GM15510 (cell line): ENCODE data around the gene LAMA5.
A peak's percentile ranks its signal among the peaks of the same experiment; 100 is the strongest.

ENCODE experiments used
- POLR2A ChIP-seq: IDR thresholded peaks from 3 replicates; pipeline ENCODE4 v1.6.1; 2011; ENCODE audit warnings: borderline replicate concordance; ENCODE audit not compliant: insufficient read length; ENCODE audit errors: extremely low read depth

Gene LAMA5

DNA sequence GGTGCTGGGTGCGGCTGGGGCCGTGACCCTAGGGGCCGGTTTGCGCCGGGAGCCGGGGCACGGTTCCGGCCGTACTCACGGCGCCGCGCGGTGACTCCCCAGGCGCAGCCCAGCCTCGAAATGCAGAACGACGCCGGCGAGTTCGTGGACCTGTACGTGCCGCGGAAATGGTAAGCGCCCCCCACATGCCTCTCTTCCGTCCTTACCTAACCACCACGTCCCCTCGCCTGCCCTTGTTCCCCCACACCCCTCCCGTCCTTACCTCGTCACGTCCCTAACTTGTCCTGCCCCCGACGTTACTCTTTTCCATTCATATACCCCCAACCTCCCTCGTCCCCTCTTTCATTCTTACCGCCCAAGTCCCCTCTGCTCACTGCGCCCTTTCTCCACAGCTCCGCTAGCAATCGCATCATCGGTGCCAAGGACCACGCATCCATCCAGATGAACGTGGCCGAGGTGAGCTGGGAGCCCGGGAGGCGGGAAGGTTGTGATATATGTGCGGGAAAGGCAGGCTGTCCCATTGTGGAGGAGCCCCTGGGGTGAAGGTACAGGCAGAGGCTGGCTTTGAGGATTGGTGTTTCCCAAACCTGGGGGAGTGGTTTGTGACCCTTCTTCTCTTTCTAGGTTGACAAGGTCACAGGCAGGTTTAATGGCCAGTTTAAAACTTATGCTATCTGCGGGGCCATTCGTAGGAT is 20.3 kb upstream of the LAMA5 start:
- no peak for TF ChIP-seq POLR2A

DNA sequence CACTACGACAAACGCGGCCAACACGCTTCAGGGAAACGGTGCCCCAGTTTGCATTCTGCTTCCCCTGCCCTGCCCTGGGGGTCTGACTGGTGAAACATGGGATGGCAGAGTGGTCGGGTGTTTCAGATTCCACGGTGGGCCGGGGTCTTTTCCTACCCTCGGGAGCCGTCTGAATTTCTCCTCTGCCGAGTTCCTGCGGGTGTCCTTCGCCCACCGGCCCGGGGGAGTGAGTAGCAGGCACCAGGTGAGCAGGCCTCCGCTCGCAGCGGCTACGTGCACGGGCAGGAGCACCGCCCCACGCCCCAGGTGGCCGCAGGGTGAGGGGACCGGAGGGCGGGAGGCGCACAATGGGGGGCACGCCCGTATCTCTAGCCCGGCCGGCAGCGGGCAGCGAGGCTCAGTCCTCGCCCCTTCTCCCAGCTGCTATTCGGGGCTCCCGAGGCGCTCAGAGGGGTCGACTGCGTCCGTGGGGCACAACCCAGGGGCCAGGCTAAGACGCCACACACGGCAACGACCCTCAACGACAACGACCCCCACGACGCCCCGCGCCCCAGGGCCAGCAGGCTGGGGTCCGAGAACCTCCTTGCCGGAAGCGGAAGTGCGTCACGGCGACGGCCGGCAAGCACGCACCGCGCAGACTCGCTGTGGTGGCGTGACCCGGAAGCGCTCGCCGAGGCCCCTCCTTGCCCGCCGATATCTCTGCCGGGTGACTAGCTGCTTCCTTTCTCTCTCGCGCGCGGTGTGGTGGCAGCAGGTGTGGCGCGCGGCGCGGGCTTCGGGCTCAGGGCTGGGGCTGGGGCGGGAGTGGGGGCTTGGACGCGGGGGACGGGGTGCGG is 19.5 kb upstream of the LAMA5 start, which contains the start of gene RPS21:
TSS of gene RPS21 (plus strand) at position 721 of the 836 bp plus-strand sequence. CDS start 236 bp downstream, outside the sequence.
- peak; percentile 95 for TF ChIP-seq POLR2A

DNA sequence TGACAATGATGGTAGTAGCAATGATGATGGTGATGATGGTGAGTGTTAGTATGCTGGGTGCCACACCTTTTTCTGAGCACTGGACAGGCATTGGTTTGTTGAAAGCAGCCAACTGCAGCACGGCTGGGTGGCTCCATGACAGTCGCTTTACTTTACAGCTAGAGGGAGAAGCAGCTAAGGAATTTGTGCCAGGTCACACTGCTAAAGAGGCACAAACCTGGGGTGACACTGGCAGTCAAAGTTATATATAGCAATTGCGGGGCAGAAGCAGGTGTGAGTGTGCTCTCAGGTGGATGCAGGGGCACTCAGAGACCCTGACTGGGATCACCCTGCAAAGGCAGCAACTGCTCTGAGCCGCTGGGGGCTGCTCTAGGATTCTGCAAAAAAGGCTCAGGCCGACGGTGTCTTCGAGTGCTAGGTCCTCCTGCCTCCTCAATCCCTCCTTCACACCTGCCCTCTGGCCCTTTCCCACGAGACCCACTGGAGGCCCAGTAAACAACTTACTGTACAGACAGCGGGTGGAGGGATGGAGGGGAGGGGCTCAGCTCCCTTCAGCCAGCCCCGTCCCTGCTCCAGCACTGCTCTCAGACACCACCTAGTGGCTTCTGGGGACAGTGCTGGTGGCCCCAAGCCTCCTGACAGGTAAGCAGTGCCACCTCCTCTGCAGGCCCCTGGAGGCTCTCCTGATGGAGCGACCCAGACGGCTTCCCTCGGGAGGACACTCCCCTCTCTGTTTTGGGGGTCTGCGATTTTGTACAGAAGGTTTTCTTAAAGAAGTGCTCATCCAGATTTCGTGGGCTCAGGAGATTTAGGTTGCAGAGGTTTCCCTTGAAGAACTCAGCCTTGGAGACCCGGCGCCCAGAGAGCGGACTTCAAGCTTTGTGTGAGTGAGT is 15.4 kb upstream of the LAMA5 start:
- no peak for TF ChIP-seq POLR2A

- no peak for TF ChIP-seq POLR2A
These were observed 14.7 kb upstream of the LAMA5 start for GRCh38 chr20:62381842-62382241.

- TF ChIP-seq POLR2A: no peak
These were observed 14.2 kb upstream of the LAMA5 start for GRCh38 chr20:62381202-62381797.

DNA sequence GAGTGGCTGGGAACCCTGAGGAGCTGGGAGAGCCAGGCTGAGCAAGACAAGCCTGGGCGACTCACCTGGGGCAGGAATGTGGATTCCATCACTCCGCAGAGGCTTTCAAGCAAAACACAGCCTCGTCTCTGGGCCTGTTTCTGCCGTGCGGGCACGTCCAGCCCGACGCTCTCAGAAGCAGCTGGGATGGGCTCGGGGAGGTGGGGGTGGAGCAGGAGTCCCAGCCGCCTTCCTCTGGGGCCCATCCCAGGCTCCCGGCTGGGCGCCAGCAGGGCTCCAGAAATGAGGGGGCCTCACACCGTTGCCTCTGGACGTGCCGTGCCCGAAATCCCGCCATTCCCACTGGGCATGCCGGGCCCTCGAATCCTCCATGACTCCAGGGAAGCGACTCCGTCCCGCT is 11.1 kb upstream of the LAMA5 start:
- TF ChIP-seq POLR2A: no peak

GRCh38 chr20:62377615-62378178 is 10.6 kb upstream of the LAMA5 start:
- no peak for TF ChIP-seq POLR2A

DNA sequence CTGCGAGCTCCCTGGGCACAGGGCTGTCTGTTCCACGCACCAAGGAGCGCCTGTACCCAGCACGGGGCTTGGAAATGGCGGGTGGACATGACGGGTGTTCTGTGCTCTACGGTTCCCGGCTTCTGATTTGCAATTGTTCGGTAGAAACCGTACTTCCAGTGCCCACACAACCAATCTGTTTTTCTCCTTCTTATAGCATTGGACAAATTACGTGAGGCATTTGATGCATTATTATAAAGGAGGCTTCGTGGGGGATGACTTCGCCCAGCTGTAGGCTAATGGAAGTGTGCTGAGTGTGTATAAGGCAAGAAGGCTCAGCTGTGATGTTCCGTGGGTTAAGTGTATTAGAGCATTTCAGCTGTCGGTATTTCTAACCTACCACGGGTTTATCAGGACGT is 10.0 kb upstream of the LAMA5 start:
- no peak for TF ChIP-seq POLR2A

DNA sequence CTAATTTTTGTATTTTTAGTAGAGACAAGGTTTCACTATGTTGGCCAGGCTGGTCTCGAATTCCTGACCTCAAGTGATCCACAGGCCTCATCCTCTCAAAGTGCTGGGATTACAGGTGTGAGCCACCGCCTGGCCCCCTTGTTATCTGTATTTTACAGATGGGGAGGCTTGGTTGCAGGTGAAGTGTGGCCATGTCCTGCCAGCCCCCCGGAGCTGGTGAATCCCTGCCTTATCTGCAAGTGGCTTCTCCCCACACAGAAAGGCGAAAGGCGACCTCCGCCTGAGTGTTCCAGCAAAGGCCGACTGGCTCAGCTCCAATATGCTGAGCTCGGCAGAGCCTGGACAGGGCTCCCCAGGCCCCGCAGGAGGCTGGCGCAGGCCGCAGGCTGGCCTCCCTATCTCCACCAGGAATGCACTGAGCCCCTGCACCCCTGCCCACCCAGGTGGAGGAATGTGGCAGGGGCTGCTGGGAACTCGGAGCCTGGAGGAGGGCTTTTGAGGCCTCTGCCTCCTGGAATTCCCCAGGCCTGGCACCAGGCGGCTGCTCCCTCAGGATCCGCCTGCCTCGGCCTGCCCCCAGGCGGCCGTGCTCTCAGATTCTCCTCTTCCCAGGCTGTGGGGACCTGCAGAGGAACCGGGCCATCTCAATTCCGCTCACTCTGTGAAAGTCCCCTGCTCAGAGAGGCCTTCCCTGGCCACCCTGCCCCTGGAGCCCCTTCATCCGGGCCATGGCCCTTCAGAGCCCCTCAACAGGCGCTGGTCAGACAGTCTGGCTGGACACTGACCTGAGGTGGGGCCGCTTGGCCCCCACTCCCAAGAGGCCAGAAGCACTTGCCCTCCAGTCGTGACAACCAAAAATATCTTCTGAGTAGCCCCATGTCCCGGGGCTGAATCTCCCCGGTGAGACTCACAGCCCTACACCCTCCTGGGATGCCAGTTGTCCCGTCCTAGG is 9.3 kb upstream of the LAMA5 start:
- TF ChIP-seq POLR2A: no peak

GRCh38 chr20:62374331-62375152 is 7.4 kb upstream of the LAMA5 start:
- TF ChIP-seq POLR2A: no peak

- TF ChIP-seq POLR2A: no peak
These were observed 5.2 kb upstream of the LAMA5 start for GRCh38 chr20:62372042-62372993.

DNA sequence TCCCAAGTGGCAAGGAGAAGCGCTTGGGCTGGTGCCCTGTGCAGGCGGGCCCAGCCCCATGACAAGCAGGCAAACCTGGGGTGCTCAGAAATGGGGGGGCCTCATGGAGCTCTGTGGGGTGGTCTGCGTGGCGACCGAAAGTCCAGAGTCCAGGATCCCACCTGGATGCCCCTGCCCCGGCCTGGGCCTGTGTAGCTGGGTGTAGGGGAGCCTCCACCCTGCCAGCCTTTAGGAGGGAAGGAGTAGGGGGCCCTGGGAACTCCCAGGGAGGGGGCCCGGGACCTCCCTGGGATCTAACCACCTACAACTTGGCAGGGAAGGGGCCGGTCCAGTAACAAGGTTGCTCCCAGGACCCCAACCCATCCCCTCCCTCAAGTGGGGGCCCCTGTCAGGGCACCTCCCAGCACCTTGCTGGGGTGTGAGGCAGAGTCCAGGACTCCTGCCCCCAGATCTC is 4.5 kb upstream of the LAMA5 start:
- TF ChIP-seq POLR2A: no peak
